ENCODE results near the gene GSC2.

The GSC2 gene

GRCh38 chr22:19139974-19140373, 10.1 kb downstream of the GSC2 start:
- no peak for DNase-seq (ENCODE audit: low read depth)
- no peak for TF ChIP-seq CTCF (conservative IDR thresholded peaks at IDR 0.05; ENCODE audit: low read depth, low read length)

GRCh38 chr22:19139001-19139356, 11.1 kb downstream of the GSC2 start:
- TF ChIP-seq CTCF (conservative IDR thresholded peaks at IDR 0.05; ENCODE audit: low read depth, low read length): no peak
- DNase-seq (ENCODE audit: low read depth): no peak
- no peak overlapping the region for H3K4me3 ChIP-seq (ENCODE audit: low read length)

More at GRCh38 chr22:19139974-19140373, 10.1 kb downstream of the GSC2 start:
- no peak overlapping the region for H3K4me3 ChIP-seq (ENCODE audit: low read length)

- H3K4me3 ChIP-seq (ENCODE audit: low read length): no peak overlapping the region
- TF ChIP-seq CTCF (conservative IDR thresholded peaks at IDR 0.05; ENCODE audit: low read depth, low read length): no peak
- no peak for DNase-seq (ENCODE audit: low read depth)
Observed at GRCh38 chr22:19138217-19139000, 11.7 kb downstream of the GSC2 start.

GRCh38 chr22:19137384-19138216, 12.5 kb downstream of the GSC2 start:
- no peak for DNase-seq (ENCODE audit: low read depth)
- no peak for TF ChIP-seq CTCF (conservative IDR thresholded peaks at IDR 0.05; ENCODE audit: low read depth, low read length)
- no peak overlapping the region for H3K4me3 ChIP-seq (ENCODE audit: low read length)

- H3K4me3 ChIP-seq (ENCODE audit: low read length): no peak overlapping the region
- DNase-seq (ENCODE audit: low read depth): no peak
- no peak for TF ChIP-seq CTCF (conservative IDR thresholded peaks at IDR 0.05; ENCODE audit: low read depth, low read length)
Observed at GRCh38 chr22:19136915-19137314, 13.2 kb downstream of the GSC2 start.

- no peak for DNase-seq (ENCODE audit: low read depth)
- H3K4me3 ChIP-seq (ENCODE audit: low read length): no peak overlapping the region
- no peak for TF ChIP-seq CTCF (conservative IDR thresholded peaks at IDR 0.05; ENCODE audit: low read depth, low read length)
Observed at GRCh38 chr22:19134874-19135273, 15.2 kb downstream of the GSC2 start.
